GM12801 (cell line): ENCODE data around the gene NAALADL2.

Source experiments
- TF ChIP-seq, protein P1 (sequence below): IDR thresholded peaks from one replicate; pipeline ENCODE4 v1.5.1; 2011; ENCODE audit warnings: control low read depth; ENCODE audit not compliant: insufficient read length; ENCODE audit errors: extremely low read depth

The NAALADL2 gene

DNA sequence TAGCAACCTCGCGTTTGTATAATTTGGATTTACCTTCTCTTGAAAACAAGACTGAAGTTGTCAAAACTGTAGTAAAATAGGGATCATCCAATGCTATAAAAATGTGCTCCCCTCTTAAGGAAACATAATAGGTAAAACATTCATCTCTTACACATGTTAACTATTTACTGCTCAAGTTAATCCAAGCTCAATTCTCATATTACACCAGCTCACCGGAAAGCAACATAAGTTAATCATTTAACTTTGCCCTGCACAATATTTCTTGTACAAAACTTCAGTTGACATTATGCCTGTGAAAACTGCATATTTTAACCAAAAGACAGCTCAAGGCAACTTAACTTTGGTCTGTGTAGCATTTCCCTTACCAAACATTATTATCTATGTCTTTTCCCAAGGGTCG lies 634.2 kb downstream of the NAALADL2 start:
- TF ChIP-seq, protein P1, sequence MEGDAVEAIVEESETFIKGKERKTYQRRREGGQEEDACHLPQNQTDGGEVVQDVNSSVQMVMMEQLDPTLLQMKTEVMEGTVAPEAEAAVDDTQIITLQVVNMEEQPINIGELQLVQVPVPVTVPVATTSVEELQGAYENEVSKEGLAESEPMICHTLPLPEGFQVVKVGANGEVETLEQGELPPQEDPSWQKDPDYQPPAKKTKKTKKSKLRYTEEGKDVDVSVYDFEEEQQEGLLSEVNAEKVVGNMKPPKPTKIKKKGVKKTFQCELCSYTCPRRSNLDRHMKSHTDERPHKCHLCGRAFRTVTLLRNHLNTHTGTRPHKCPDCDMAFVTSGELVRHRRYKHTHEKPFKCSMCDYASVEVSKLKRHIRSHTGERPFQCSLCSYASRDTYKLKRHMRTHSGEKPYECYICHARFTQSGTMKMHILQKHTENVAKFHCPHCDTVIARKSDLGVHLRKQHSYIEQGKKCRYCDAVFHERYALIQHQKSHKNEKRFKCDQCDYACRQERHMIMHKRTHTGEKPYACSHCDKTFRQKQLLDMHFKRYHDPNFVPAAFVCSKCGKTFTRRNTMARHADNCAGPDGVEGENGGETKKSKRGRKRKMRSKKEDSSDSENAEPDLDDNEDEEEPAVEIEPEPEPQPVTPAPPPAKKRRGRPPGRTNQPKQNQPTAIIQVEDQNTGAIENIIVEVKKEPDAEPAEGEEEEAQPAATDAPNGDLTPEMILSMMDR: no peak

DNA sequence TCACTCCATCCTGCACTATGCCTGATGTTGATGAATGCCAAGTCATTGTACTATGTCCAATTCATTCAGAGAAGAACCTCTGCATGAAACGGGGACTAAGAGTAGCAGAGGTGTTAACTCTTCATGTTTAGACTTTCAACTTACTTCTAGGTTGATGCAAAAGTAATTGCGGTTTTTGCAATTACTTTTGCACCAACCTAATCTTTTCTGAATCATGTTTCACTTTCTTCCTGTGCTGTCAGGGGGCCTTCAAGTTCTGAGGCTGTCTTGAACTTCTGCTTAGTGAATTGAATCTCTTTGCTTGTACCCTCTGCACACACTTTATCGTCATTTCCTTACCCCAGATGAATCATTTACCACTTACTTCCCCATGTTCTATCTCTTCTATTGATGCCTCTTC lies 636.2 kb downstream of the NAALADL2 start:
- TF ChIP-seq, protein P1: no peak

DNA sequence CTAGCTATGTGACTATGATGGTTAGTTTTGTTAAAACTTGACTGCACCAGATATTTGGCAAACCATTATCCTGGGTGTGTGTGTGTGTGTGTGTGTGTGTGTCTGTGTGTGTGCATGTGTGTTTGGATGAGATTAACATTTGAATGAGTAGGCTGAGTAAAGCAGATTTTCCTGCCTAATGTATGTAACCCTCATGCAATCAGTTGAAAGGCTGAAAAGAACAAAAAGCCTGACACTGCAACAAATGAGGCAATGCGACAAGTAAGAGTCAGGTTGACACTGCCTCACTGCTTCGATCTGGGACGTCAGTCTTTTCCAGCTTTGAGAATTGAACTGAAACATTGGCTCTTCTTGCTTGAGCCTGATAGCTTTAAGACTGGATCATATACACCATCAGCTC lies 643.0 kb downstream of the NAALADL2 start:
- TF ChIP-seq, protein P1: no peak

DNA sequence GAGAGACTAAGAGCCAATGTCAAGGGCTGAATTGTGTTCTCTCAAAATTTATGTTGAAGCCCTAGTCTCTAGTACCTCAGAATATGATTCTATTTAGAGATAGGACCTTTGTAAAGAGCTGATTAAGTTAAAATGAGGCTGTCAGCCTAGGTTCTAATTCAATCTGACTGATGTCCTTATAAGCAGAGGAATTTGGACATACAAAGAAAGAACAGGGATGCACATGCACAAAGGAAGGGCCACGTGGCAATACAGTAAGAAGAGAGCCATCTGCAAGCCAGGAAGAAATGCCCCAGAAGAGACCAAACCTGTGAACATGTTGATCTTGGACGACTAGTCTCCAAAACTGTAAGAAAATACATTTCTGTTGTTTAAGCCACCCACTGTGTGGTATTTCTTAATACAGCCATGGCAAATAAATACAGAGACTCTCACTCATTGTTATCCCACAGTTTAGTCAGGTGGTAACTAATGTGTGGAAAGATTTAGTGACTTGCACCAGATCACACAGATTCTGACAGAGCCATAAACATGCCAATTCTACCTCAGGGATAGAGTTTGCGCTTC lies 652.2 kb downstream of the NAALADL2 start:
- TF ChIP-seq, protein P1: no peak

DNA sequence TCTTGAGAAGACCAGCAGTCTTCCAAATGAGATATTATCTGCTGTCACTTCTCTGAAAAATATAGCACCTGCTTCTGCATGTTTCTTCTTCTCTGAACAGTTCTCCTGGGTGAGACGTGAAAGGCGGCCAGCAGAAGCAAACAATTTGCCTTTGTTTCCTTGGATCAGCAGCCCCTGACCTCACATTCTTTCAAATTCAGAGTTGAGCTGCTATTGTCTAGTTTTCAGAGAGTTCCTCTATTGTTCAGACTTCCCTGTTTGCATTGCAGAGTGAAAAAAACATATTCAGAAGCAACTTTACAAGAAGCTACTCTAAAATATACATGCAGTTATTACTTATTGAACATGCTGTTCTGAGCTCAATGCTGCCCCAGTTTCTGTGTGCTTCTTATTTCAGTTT lies 653.6 kb downstream of the NAALADL2 start:
- TF ChIP-seq, protein P1: no peak

DNA sequence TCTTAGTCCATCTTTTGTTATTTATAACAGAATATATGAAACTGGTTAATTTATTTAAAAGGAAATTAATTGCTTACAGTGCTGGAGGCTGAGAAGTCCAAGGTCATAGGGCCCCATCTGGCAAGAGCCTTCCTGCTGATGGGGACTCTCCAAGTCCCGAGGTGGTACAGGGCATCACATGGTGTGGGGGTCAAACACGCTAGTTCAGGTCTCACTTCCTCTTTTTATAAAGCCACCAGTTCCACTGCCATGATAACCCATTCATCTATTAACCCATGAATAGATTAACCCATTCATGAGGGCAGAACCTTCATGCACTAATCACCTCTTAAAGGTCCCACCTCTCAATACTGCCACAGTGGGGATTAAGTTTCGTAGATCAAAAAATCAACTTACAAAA lies 659.3 kb downstream of the NAALADL2 start:
- TF ChIP-seq, protein P1: no peak

DNA sequence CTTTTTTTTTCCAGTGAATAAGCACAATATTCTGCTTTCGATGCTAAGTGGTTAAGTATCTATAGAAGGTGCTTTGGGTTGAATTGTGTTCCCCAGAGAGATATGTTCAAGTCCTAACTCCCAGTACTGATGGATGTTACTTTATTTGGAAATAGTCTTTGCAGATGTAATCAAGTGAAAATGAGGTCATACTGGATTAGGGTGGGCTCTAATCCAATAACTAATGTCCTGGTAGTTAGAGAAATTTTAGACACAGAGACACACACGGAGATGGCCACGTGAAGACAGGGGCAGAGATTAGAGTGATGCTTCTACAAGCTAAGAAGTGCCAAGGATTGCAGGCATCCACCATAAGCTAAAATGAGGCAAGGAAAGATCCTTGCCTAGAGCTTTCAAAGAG lies 662.3 kb downstream of the NAALADL2 start:
- TF ChIP-seq, protein P1: no peak
